OCI-LY3 (cell line): Measurements from ENCODE around the gene SEMA3C.

ENCODE experiments used
- EZH2phosphoT487 ChIP-seq: fragments of 200-600 bp; shearing (Covaris generic); IDR thresholded peaks from 2 replicates; pipeline ENCODE4 v1.6.1; 2018; ENCODE audit warnings: antibody characterized with exemption, mixed run types, low read depth
- TF ChIP-seq, protein P1 (sequence below): fragments of 200-600, 300-600 bp; sonication (generic); IDR thresholded peaks from 2 replicates; pipeline ENCODE4 v1.5.1; 2014; ENCODE audit warnings: antibody characterized with exemption, low read length, low read depth

DNA sequence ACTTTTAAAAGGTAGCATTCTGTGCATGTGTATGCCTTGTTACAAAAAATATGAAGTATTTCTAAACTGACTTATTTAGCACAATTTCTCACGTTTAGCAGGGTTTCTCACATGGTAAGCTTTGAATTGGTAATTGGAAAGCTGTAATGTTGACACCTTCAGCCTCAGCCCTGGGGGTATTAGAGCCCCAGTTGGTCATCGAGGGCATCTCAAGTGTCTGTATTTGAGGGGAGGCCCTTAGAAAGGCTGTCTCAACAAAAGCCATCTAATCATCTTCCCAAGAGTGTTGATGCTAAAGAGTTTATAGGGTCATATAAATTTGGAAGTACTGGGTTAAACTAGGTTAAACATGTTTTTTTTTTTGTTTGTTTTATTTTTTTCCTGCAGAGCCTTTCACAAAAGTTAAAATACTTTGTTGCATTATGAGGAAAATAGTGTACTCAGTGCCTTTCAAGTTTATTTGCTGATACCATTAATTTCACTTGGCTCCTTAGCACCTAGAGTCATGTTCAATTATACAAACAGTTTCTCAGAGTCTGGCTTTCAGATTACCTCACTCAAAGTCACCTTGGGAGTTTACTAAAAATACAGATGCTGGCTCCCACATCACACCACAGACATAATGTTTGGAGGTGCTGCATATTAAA lies 146.4 kb downstream of the SEMA3C start:
- TF ChIP-seq, protein P1, sequence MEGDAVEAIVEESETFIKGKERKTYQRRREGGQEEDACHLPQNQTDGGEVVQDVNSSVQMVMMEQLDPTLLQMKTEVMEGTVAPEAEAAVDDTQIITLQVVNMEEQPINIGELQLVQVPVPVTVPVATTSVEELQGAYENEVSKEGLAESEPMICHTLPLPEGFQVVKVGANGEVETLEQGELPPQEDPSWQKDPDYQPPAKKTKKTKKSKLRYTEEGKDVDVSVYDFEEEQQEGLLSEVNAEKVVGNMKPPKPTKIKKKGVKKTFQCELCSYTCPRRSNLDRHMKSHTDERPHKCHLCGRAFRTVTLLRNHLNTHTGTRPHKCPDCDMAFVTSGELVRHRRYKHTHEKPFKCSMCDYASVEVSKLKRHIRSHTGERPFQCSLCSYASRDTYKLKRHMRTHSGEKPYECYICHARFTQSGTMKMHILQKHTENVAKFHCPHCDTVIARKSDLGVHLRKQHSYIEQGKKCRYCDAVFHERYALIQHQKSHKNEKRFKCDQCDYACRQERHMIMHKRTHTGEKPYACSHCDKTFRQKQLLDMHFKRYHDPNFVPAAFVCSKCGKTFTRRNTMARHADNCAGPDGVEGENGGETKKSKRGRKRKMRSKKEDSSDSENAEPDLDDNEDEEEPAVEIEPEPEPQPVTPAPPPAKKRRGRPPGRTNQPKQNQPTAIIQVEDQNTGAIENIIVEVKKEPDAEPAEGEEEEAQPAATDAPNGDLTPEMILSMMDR = no peak
- TF ChIP-seq EZH2phosphoT487 = no peak
